H1 (cell line): ENCODE measurements around the gene NELFCD. TPM values are rescaled to one million over a fixed set of nuclear protein-coding genes. Genes with fewer than 3 reads are reported as not detected.

Source experiments
- CTCF ChIA-PET: fragments of 300-600 bp; sonication (Branson Sonifier 250); formaldehyde crosslinking; loops from one replicate; lab custom pipeline; 2021; ENCODE audit not compliant: partially characterized antibody; lab: Charles Lee
- POLR2A ChIA-PET: fragments of 300-600 bp; sonication (Branson Sonifier 250); formaldehyde crosslinking; loops from one replicate; lab custom pipeline; 2021; ENCODE audit warnings: inconsistent platforms; ENCODE audit not compliant: partially characterized antibody; lab: Charles Lee
- DNase-seq, 2 experiments: peaks; one replicate each; pipeline versions ENCODE4 v3.0.0 to v3.0.0-alpha.2; 2010 to 2022; ENCODE audit warnings: low spot score in 2 of 2, low read depth in 1 of 2, mixed read lengths in 1 of 2
- FAIRE-seq: peaks from 2 replicates; lab custom pipeline; 2011; peaks lifted over from hg19 to GRCh38; lab: Jason Lieb, UNC
- H2AFZ ChIP-seq: 2 replicates; pipeline ENCODE4 v1.8.1; 2012; ENCODE audit warnings: low read length, inconsistent platforms
- H2AK5ac ChIP-seq: 2 replicates; pipeline ENCODE4 v1.6.1; 2013; ENCODE audit warnings: low read depth, low read length
- H2BK120ac ChIP-seq: replicated peaks from 2 replicates; pipeline ENCODE3; 2013; ENCODE audit warnings: low read depth, low read length, inconsistent platforms
- H2BK12ac ChIP-seq: 2 replicates; pipeline ENCODE4 v1.6.1; 2013; ENCODE audit warnings: low read depth, low read length
- H2BK15ac ChIP-seq: 2 replicates; pipeline ENCODE4 v1.6.1; 2013; ENCODE audit warnings: low read length
- H2BK20ac ChIP-seq: 2 replicates; pipeline ENCODE4 v1.6.1; 2013; ENCODE audit warnings: low read length
- H2BK5ac ChIP-seq: 2 replicates; pipeline ENCODE4 v1.6.1; 2013; ENCODE audit warnings: low read depth, low read length
- H3K14ac ChIP-seq: 2 replicates; pipeline ENCODE4 v1.6.1; 2013; ENCODE audit warnings: inconsistent platforms; ENCODE audit not compliant: insufficient read length
- H3K18ac ChIP-seq: 2 replicates; pipeline ENCODE4 v1.6.1; 2013; ENCODE audit warnings: low read length; ENCODE audit errors: extremely low read depth
- H3K23ac ChIP-seq: 2 replicates; pipeline ENCODE4 v1.6.1; 2013; ENCODE audit warnings: inconsistent platforms; ENCODE audit not compliant: insufficient read length
- H3K23me2 ChIP-seq: 2 replicates; pipeline ENCODE4 v1.6.1; 2013; ENCODE audit warnings: low read depth, low read length
- H3K27ac ChIP-seq: 2 replicates; pipeline ENCODE4 v1.6.1; 2011; ENCODE audit warnings: low read depth, low read length, inconsistent platforms
- H3K27me3 ChIP-seq, 4 experiments: replicated peaks in 1 of 4; 1 replicate in 1 of 4; 2 replicates in 3 of 4; pipeline versions ENCODE4 v1.6.1 to v1.8.1; 2011 to 2013; ENCODE audit warnings: low read length in 3 of 4, mild to moderate bottlenecking in 3 of 4, inconsistent platforms in 2 of 4, mixed read lengths in 2 of 4, moderate library complexity in 1 of 4; ENCODE audit not compliant: control insufficient read depth in 3 of 4, insufficient read depth in 3 of 4; ENCODE audit errors: extremely low read depth in 1 of 4
- H3K36me3 ChIP-seq, 4 experiments: 2 replicates each; pipeline versions ENCODE4 v1.6.1 to v1.8.1; 2011 to 2013; ENCODE audit warnings: mild to moderate bottlenecking in 4 of 4, low read length in 3 of 4, moderate library complexity in 2 of 4, control low read depth in 1 of 4, inconsistent platforms in 1 of 4; ENCODE audit not compliant: insufficient read depth in 4 of 4, control insufficient read depth in 2 of 4
- H3K4ac ChIP-seq: replicated peaks from 2 replicates; pipeline ENCODE3; 2013; ENCODE audit warnings: low read length, low read depth, mixed read lengths, inconsistent platforms; ENCODE audit not compliant: insufficient read length
- H3K4me1 ChIP-seq, 4 experiments: replicated peaks in 1 of 4; 1 replicate in 1 of 4; 2 replicates in 3 of 4; pipeline versions ENCODE4 v1.6.1 to v1.8.1; 2011 to 2013; ENCODE audit warnings: low read length in 3 of 4, inconsistent platforms in 2 of 4, mixed read lengths in 1 of 4; ENCODE audit not compliant: insufficient read depth in 4 of 4, control insufficient read depth in 3 of 4
- H3K4me2 ChIP-seq, 2 experiments: 2 replicates each; pipeline versions ENCODE4 v1.6.1 to v1.8.1; 2011 to 2013; ENCODE audit warnings: low read depth in 2 of 2, low read length in 2 of 2, control low read depth in 1 of 2, inconsistent platforms in 1 of 2, mild to moderate bottlenecking in 1 of 2; ENCODE audit not compliant: insufficient read depth in 1 of 2
- H3K4me3 ChIP-seq, 4 experiments: fragments of 200-600, 300-600 bp in 1 of 4; sonication (generic), shearing (Covaris generic), sonication (Bioruptor Twin) in 1 of 4; 2 replicates each; pipeline versions ENCODE4 v1.5.1 to v1.8.1; 2011 to 2016; ENCODE audit warnings: low read length in 4 of 4, low read depth in 3 of 4, control low read depth in 2 of 4, inconsistent platforms in 2 of 4, mild to moderate bottlenecking in 2 of 4, mixed read lengths in 1 of 4, moderate library complexity in 1 of 4; ENCODE audit not compliant: insufficient read depth in 2 of 4; ENCODE audit errors: extremely low read depth in 1 of 4
- H3K56ac ChIP-seq: replicated peaks from 2 replicates; pipeline ENCODE3; 2013; ENCODE audit warnings: low read depth, mild to moderate bottlenecking, mixed read lengths, low read length, inconsistent platforms; ENCODE audit not compliant: insufficient read length
- H3K79me1 ChIP-seq: 2 replicates; pipeline ENCODE4 v1.6.1; 2013; ENCODE audit warnings: low read depth, low read length, control low read depth
- H3K79me2 ChIP-seq, 2 experiments: 2 replicates each; pipeline versions ENCODE4 v1.6.1 to v1.8.1; 2012 to 2013; ENCODE audit warnings: low read length in 2 of 2, mild to moderate bottlenecking in 2 of 2, inconsistent platforms in 1 of 2; ENCODE audit not compliant: insufficient read depth in 2 of 2, control insufficient read depth in 1 of 2
- H3K9ac ChIP-seq, 4 experiments: replicated peaks in 1 of 4; 1 replicate in 1 of 4; 2 replicates in 3 of 4; pipeline versions ENCODE4 v1.6.1 to v1.8.1; 2011 to 2013; ENCODE audit warnings: low read depth in 3 of 4, low read length in 3 of 4, control low read depth in 2 of 4, mild to moderate bottlenecking in 2 of 4, moderate library complexity in 2 of 4, inconsistent platforms in 1 of 4; ENCODE audit errors: extremely low read depth in 1 of 4
- H3K9me3 ChIP-seq, 2 experiments: 2 replicates each; pipeline versions ENCODE4 v1.6.1 to v1.8.1; 2012 to 2013; ENCODE audit warnings: mild to moderate bottlenecking in 2 of 2, moderate library complexity in 2 of 2, control low read depth in 1 of 2, inconsistent platforms in 1 of 2, low read depth in 1 of 2, low read length in 1 of 2, mixed read lengths in 1 of 2; ENCODE audit not compliant: insufficient read depth in 2 of 2
- H4K20me1 ChIP-seq, 2 experiments: replicated peaks in 1 of 2; 2 replicates each; pipeline versions ENCODE3 to v1.8.1; 2011 to 2013; ENCODE audit warnings: inconsistent platforms in 2 of 2, low read length in 2 of 2, mild to moderate bottlenecking in 1 of 2; ENCODE audit not compliant: insufficient read depth in 2 of 2, control insufficient read depth in 1 of 2
- H4K5ac ChIP-seq: 2 replicates; pipeline ENCODE4 v1.6.1; 2013; ENCODE audit warnings: low read length, low read depth, mixed read lengths, inconsistent platforms; ENCODE audit not compliant: insufficient read length
- H4K8ac ChIP-seq: 2 replicates; pipeline ENCODE4 v1.8.0; 2013; ENCODE audit warnings: mild to moderate bottlenecking, moderate library complexity, low read length, inconsistent platforms; ENCODE audit not compliant: insufficient read depth; ENCODE audit errors: extremely low read depth
- H4K91ac ChIP-seq: replicated peaks from 2 replicates; pipeline ENCODE3; 2013; ENCODE audit warnings: low read length, mixed read lengths, inconsistent platforms; ENCODE audit not compliant: insufficient read length
- CREB1 ChIP-seq: IDR thresholded peaks from 2 replicates; pipeline ENCODE4 v1.6.1; 2012; ENCODE audit warnings: inconsistent platforms
- EZH2 ChIP-seq: fragments of 200-600 bp; sonication (generic); IDR thresholded peaks from 2 replicates; pipeline ENCODE4 v1.7.1; 2012; ENCODE audit warnings: low read depth, mild to moderate bottlenecking, moderate library complexity, low read length, inconsistent platforms; ENCODE audit not compliant: severe bottlenecking
- YY1 ChIP-seq: IDR thresholded peaks from 2 replicates; pipeline ENCODE4 v1.6.1; 2011; ENCODE audit warnings: low read depth, mild to moderate bottlenecking, low read length
- WGBS, 2 experiments: shearing (Covaris generic) in 1 of 2; methylation state at CpG; one replicate each; pipeline versions ENCODE4 v1.1.6 to v1.1.7; 2013 to 2015; ENCODE audit warnings: low lambda C conversion rate in 2 of 2, mixed read lengths in 2 of 2, inconsistent platforms in 1 of 2, low coverage in 1 of 2, missing lambda C conversion rate in 1 of 2; ENCODE audit not compliant: insufficient replicate concordance in 2 of 2, insufficient coverage in 1 of 2, insufficient read length in 1 of 2; ENCODE audit errors: extremely low coverage in 1 of 2, missing lambda C conversion rate in 1 of 2; 5-methylcytosine and 5-hydroxymethylcytosine counted together
- polyA plus RNA-seq, 7 experiments: library from polyadenylated mRNA; depleted of rRNA in 3 of 7; stranded (reverse) in 5 of 7; unstranded in 2 of 7; fragments of >200 nt in 5 of 7; fragments of 200-250 nt in 2 of 7; gene quantifications; 1 replicate in 5 of 7; 2 replicates in 1 of 7; 4 replicates in 1 of 7; pipeline versions ENCODE4 v1.2.1 to v1.2.3, GENCODE V29; 2011 to 2013; ENCODE audit warnings: missing spikeins in 2 of 7, mixed read lengths in 2 of 7
- total RNA-seq: library from RNA; stranded (reverse); fragmentation: NEBNext Ultra II Directional; extraction: Animal tissue kit (Norgen Biotek cat#: 25700); gene quantifications from 2 replicates; pipeline ENCODE4 v1.2.1, GENCODE V29; 2021
- TF ChIP-seq, protein P1 (sequence below): IDR thresholded peaks from 2 replicates; pipeline ENCODE4 v1.6.1; 2011; ENCODE audit warnings: low read depth, mild to moderate bottlenecking, low read length; ENCODE audit not compliant: insufficient read depth

The NELFCD gene
- total and polyA plus RNA-seq, 2 of the 8 experiments (the other 6 are each of a cell fraction or from before 2014, with no cell fraction given) = 35.5 to 59.6 TPM

DNA sequence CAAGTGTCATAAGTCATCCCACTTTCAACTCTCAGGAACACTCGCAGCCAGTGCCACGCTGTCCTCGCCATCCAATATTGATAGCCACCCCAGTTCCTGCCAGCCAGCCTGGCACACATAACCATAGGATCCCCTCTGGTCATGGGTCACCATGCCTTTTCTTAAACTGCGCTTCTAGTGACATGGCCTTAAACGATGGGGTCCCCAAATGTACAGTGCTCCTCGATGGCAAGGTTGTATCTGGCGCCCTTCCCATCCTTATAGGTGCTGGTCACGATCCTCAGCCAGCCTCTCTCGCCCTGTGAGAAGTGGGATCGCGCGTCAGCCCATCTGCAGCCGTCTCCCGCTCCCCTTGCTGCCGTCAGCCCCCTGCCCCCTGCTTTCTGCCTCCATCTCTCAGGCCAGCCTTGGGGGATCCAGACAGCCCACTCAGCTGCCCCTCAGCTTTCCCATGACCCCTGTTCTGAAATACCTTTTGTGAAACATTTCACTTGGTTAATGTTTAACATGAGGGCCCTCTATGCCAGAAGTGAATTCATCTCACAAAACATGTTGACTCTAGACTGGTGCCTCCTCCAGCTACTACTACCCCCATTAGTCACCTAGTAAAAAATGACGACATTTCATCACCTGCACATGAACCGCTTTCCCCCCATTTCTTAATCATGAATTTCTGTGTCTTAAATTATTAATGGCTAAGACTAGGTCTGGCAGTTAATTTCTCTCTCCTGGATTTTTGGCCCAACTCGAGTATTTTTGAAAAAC, 14.6 kb downstream of the NELFCD start:
- Histone ChIP-seq H2BK5ac (no peak overlapping the region), H3K4ac (no peak overlapping the region), H2BK12ac (no peak overlapping the region), H4K8ac (no peak overlapping the region), H2AK5ac (no peak overlapping the region), H3K23ac (no peak overlapping the region), H4K20me1 (peaks cover 0 to 4% of the 10 kb centered on the region in 2 experiments), H3K9ac (no peak overlapping the region), H3K36me3 (peaks cover 13 to 56% (median 43%) of the 10 kb centered on the region in 4 experiments; a peak in 7 of 8 replicates), H2BK120ac (no peak overlapping the region), H3K79me1 (no peaks in the 10 kb centered on the region), H3K18ac (no peak overlapping the region), H3K79me2 (no peaks in the 10 kb centered on the region), H2AFZ (no peak overlapping the region), H2BK20ac (no peak overlapping the region), H3K4me2 (no peak overlapping the region), H3K23me2 (no peaks in the 10 kb centered on the region), H3K56ac (no peak overlapping the region), H3K9me3 (no peaks in the 10 kb centered on the region), H3K14ac (no peak overlapping the region), H2BK15ac (no peak overlapping the region), H3K27ac (no peak overlapping the region), H4K5ac (no peak overlapping the region), H4K91ac (no peak overlapping the region), H3K4me3 (no peak overlapping the region), H3K27me3 (no peaks in the 10 kb centered on the region), H3K4me1 (no peaks in the 10 kb centered on the region)
- DNase-seq = no peak
- WGBS, 2 experiments = 93% methylated on average over 18 of the region's 18 CpGs; no CpG with 5 or more reads in 1 of the 2 experiments
- POLR2A ChIA-PET = interaction anchor here (0.7 to 2.6 kb wide), 3 partner anchors 11 to 13 kb away, joined by 3 to 7 read pairs (median 6); no protein-coding TSS in a partner anchor
- FAIRE-seq = no peak
- CTCF ChIA-PET = interaction anchor here (1.8 to 2.0 kb wide), 2 partner anchors 23 to 88 kb away, joined by 5 to 6 read pairs; partner anchors contain the start of gene TUBB1
- TF ChIP-seq YY1 = no peak
- TF ChIP-seq EZH2 = no peak
- TF ChIP-seq CREB1 = no peak
- TF ChIP-seq, protein P1, sequence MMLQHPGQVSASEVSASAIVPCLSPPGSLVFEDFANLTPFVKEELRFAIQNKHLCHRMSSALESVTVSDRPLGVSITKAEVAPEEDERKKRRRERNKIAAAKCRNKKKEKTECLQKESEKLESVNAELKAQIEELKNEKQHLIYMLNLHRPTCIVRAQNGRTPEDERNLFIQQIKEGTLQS = no peak
